ENCODE measurements around the gene ANXA3. TPM values are rescaled to one million over a fixed set of nuclear protein-coding genes. Genes with fewer than 3 reads are reported as not detected.

Gene ANXA3
- total and polyA plus RNA-seq, 2 donors (not counting 3 experiments of a cell fraction or from before 2014, with no cell fraction given): 52.9 to 78.4 TPM

GRCh38 chr4:78509043-78509442 lies 42.5 kb upstream of the ANXA3 start:
- H3K9ac ChIP-seq (replicated peaks; ENCODE audit: extremely low read depth, insufficient read depth, low read length): no peak overlapping the region
- dilution Hi-C loops (cut with MboI; ENCODE audit: extremely low pct_ligation_motif_present, low sequenced_read_pairs): no loop called here
- DNase-seq (ENCODE audit: low read depth, low spot score) (no peak), FAIRE-seq (no peak)
- H3K9me3 ChIP-seq (replicated peaks; ENCODE audit: control insufficient read depth, insufficient read depth, low read length): no peaks in the 10 kb centered on the region
- no peaks in the 10 kb centered on the region for H3K4me1 ChIP-seq (ENCODE audit: control insufficient read depth, extremely low read depth, insufficient read depth, low read length)
- H3K27me3 ChIP-seq (ENCODE audit: control insufficient read depth in 2 of 2, insufficient read depth in 2 of 2, low read length in 2 of 2): no peaks in the 10 kb centered on the region
- H3K79me2 ChIP-seq (ENCODE audit: control insufficient read depth, insufficient read depth, low read length): no peaks in the 10 kb centered on the region
- H3K27ac ChIP-seq (ENCODE audit: insufficient read depth, low read depth, low read length): no peak overlapping the region
- no peak for TF ChIP-seq MAX (IDR thresholded peaks at IDR 0.05; ENCODE audit: insufficient read depth, insufficient read length)
- TF ChIP-seq JUN (IDR thresholded peaks at IDR 0.05; ENCODE audit: borderline replicate concordance, insufficient read depth, insufficient read length, low read depth): no peak
- no peak for TF ChIP-seq MYC (IDR thresholded peaks at IDR 0.05; ENCODE audit: low read depth, low read length)
- TF ChIP-seq POLR2A (IDR thresholded peaks at IDR 0.05; ENCODE audit: low read depth, low read length): no peak
- no peak for TF ChIP-seq FOS (IDR thresholded peaks at IDR 0.05; ENCODE audit: borderline replicate concordance, insufficient read depth, low read length)
- no peak for TF ChIP-seq CTCF (IDR thresholded peaks at IDR 0.05; ENCODE audit: extremely low read depth in 1 of 2, insufficient read depth in 1 of 2, low read depth in 1 of 2, low read length in 2 of 2)
- no peak for TF ChIP-seq EZH2 (IDR thresholded peaks at IDR 0.05; ENCODE audit: borderline replicate concordance, low read depth, low read length, severe bottlenecking)
- no peak for TF ChIP-seq GATA2 (IDR thresholded peaks at IDR 0.05; ENCODE audit: insufficient read depth, insufficient read length, low read depth, low read length)
- no peak for TF ChIP-seq POLR2AphosphoS5 (IDR thresholded peaks at IDR 0.05; ENCODE audit: insufficient read depth, low read depth, low read length)
- H2AFZ ChIP-seq (ENCODE audit: low read depth, low read length): no peak overlapping the region
- H3K9me1 ChIP-seq (replicated peaks; ENCODE audit: control insufficient read depth, extremely low read depth, insufficient read depth, low read length): no peaks in the 10 kb centered on the region
- BruUV-seq (replicated peaks): no TSS peak
- H3K36me3 ChIP-seq (ENCODE audit: control insufficient read depth in 2 of 2, extremely low read depth in 1 of 2, insufficient read depth in 2 of 2, low read length in 2 of 2): no peaks in the 10 kb centered on the region
- POLR2A ChIA-PET: no interaction called here
- H3K4me3 ChIP-seq (replicated peaks in 1 of 3; ENCODE audit: insufficient read depth in 1 of 3, low read depth in 1 of 3, low read length in 3 of 3): no peak overlapping the region
- no peaks in the 10 kb centered on the region for H4K20me1 ChIP-seq (replicated peaks; ENCODE audit: control insufficient read depth, extremely low read depth, insufficient read depth, low read length)
- intact Hi-C loops (cut with micrococcal nuclease): no loop called here
- H3K4me2 ChIP-seq (ENCODE audit: insufficient read depth, low read length): no peak overlapping the region
- CTCF ChIA-PET: interaction anchor here (1.1 kb wide), 1 partner anchor 515 kb away, joined by 3 read pairs; no protein-coding TSS in a partner anchor
